PC-3 (cell line): ENCODE data around the gene PEX19.
"Not testable (repeated sequence)": the region's sequence is repeated elsewhere in the genome, so short reads cannot be mapped to it uniquely, and the experiment has no call there.

Experiments used
- CTCF ChIP-seq: fragments of 300-600 bp; sonication (generic); conservative IDR thresholded peaks from 2 replicates; pipeline ENCODE4 v1.5.1; 2017; ENCODE audit warnings: antibody characterized with exemption, low read depth, mild to moderate bottlenecking, low read length
- EZH2 ChIP-seq: fragments of 300-600 bp; sonication (generic); IDR thresholded peaks from one replicate; pipeline ENCODE4 v1.6.1; 2017; ENCODE audit warnings: antibody characterized with exemption, mild to moderate bottlenecking, low read length; ENCODE audit not compliant: unreplicated experiment
- EZH2phosphoT487 ChIP-seq: fragments of 300-600 bp; sonication (generic); IDR thresholded peaks from 2 replicates; pipeline ENCODE4 v1.6.1; 2018; ENCODE audit warnings: mild to moderate bottlenecking, antibody characterized with exemption, low read length, borderline replicate concordance

- not testable (repeated sequence) for TF ChIP-seq CTCF, EZH2phosphoT487, EZH2
These were observed 2.8 kb upstream of the PEX19 start for GRCh38 chr1:160287769-160288168.
